Inflammatory macrophage treated with lipopolysaccharide for 1 hour (primary cell): Measurements from ENCODE around the gene TMEM30A.

Source experiments
- DNase-seq, 2 donors: peaks; one replicate each; pipeline ENCODE4 v3.0.0-alpha.2; 2020 to 2022

TMEM30A gene

GRCh38 chr6:75261299-75261698, 23.3 kb downstream of the TMEM30A start:
- DNase-seq = no peak

- no peak for DNase-seq
These were observed 27.1 kb downstream of the TMEM30A start for GRCh38 chr6:75257343-75258087.

- DNase-seq = no peak
These were observed 34.0 kb downstream of the TMEM30A start for GRCh38 chr6:75250552-75250951.

GRCh38 chr6:75249837-75250236, 34.8 kb downstream of the TMEM30A start:
- DNase-seq = no peak

DNA sequence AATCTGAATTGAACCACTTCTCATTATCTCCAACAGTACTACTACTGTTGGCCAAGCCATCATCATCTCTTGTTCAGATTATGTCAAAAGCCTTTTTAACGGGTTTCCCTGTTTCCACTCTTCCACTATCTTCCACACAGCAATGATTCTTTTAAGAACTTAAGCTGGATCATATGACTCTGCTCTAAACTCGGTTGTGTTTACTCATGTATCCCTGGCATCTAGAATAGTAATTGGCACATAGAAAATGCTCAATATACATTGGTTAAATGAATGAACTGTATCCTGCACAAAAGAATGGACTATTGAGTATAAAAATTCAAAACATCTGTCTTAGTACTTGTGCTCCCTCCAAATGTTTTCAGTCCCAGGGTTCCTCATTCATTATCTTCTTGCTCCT, 38.2 kb downstream of the TMEM30A start:
- no peak for DNase-seq

GRCh38 chr6:75244063-75244584, 40.5 kb downstream of the TMEM30A start:
- DNase-seq = no peak

GRCh38 chr6:75243333-75244062, 41.1 kb downstream of the TMEM30A start, which contains the start of gene COX7A2:
COX7A2 (minus strand) TSS chr6:75243801; CDS start chr6:75243734, 67 bp downstream.
- DNase-seq = peak; percentile 96 to 97

DNA sequence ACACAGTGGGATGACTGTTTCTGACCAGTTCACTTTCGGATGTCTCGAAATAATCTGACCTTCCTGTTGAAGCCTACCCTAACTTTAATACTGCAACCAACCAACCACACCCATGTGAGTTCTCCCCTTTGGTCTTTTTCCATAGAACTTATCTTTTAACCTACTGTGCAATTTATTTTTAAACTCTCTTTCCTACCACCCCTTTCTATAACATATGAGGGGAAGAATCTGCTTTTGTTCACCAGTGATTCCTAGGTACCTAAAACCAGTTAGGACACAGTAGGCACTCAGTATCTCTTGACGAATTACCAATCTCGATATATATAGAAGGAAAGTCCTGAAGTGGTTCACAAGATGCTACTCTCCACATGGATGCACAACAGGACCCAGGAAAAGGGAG, 48.0 kb downstream of the TMEM30A start:
- no peak for DNase-seq

DNA sequence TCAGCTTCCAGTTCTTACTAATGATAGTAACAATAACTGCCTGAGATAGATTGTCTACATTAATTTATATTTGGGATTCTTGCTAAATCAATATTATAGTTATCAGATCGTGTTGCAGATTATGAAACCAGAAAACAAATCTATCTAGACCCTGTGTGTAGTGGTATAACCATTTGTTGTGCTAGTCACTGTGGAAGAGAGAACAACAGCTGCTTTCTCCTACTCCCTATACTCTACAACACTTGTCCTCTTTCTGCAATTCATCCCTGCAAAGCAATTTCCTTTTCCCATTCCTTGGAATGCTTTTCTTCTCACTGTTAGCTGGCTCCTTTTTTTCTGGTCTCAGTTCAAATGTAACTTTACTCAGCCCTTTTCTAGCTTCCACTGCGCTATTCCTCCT, 49.3 kb downstream of the TMEM30A start:
- no peak for DNase-seq

DNA sequence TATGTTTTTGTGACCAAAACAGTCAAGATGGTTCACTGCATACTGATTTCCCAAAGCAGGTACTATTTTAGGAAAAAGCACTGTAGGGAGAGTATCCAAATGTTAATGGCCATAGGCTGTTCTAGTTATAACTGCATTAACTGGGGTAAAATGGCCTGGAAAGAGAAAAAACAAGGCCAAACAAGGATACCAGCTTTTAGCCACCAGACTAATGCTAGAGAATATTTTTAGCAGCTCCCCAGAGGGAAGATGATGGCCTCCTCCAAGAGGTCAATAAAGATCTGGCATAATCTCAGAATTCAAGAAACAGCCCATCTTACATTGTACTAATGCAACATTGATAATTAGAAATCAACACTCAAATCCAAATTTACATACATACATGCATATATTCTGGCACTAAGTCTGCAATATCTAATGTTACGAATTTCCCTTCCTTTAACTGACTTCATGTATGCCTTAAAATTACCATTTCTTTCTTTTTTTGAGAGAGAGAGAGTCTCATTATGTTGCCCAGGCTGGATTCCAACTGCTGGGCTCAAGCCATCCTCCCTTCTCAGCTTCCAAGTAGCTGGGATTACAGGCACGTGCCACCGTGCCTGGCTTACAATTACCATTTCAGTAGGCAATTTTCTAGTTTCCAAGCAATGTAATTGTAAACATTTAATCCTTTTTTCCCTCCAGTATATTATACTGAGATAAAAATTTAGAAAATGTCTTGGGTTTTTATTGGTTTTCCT, 50.3 kb downstream of the TMEM30A start:
- no peak for DNase-seq

DNA sequence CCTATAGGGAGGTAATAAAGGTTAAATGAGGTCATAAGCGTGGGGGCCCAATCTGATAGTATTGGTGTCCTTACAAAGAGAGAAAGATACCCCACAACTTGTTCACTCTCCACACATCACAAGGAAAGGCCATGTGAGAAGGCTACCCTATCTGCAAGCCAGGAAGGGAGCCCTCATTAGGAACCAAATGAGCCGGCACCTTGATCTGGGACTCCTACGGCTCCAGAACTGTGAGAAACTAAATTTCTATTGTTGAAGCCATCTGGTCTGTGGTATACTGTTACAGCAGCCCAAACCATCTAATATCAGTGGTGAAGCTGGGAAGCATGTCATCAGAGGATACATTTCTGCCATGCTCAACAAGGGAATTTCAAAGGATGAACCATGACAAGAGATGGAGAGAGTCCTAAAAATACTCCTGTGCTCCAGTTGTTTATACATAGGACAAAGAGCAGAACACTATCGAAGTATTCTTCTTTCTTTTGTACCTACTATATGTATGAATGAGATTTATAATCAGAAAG, 51.4 kb downstream of the TMEM30A start:
- no peak for DNase-seq

GRCh38 chr6:75230484-75231325, 53.9 kb downstream of the TMEM30A start:
- DNase-seq = peak; percentile 21 to 69

DNA sequence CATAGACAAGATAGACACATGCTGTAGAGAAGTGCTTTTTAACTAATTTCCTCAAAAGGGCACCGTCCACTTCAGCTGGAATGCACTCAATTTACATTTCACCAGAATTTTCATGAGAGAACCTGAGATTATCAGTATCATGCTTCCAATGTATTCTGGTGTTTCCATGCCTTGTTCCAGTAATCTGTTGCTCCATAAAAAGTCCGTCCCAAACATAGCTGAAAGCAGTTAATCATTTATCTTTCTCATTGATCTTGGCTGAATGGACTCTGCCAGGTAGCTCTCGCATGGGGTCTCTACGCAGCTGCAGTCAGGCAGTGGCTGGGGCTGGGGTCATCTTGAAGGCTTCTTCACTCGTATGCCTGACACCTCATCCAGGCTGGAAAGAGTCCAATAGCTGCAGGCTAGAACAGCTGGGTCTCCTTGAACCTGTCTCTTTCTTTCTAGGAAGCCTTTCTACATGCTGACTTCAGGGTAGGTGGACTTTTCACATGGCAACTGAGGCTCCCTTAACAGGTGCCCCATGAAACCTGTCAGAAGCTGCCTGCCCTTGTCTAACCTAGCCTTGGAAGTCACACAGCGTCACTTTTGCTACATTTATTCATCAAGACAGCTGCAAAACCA, 60.2 kb downstream of the TMEM30A start:
- no peak for DNase-seq

DNA sequence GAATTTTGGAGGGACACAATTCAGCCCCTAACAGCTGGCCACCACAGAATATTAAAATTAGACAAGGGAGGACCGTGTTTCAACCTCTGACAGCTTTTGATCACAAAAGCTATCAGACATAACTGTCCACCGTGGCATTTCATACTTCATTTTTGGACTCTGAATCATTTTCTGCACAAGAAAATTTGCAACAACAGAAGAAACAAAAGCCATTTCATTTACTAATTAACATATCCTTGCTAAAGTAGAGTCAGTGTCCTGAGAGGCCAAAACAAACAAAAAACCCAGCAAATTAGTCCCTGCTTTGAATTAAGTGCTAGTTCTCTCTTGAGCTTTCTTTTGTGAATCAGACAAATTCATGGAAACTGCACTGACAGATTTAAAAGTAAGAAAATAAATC, 61.2 kb downstream of the TMEM30A start:
- no peak for DNase-seq

- DNase-seq = no peak
These were observed 62.3 kb downstream of the TMEM30A start for GRCh38 chr6:75222261-75222660.

DNA sequence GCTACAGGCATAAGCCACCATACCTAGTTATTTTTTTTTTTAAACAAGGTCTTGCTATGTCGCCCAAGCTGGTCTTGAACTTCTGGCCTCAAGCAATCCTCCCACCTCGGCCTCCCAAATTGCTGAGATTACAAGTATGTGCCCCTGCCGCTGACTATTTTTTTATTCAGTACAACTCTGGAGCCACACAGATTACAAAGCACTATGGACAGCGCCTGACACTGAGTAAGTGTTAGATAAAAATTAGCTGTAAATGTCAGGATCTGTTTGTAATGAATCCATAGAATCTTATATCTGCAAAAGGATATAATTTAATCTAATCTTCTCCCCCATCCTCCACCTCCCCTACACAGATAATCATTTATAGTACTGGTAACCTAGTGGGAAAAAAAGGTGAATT, 63.5 kb downstream of the TMEM30A start:
- DNase-seq = no peak

- DNase-seq = no peak
These were observed 64.2 kb downstream of the TMEM30A start for GRCh38 chr6:75220357-75220756.

DNA sequence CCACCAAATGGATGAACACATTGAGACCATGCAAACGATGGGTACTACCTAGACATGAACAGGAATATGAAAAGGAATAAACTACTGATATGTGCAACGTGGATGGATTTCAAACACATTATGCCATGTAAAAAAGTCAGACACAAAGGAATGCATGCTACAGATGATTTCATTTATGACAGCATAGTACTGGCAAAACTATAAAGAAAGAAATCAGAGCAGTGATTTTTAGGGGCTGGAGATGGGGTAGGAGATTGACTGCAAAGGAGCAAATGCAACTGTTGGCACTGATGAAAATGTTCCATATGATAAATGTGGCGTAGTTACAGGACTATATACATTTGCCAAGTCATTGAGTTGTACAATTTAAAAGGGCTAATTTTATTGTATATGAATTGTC, 65.3 kb downstream of the TMEM30A start:
- no peak for DNase-seq

GRCh38 chr6:75217193-75217592, 67.4 kb downstream of the TMEM30A start:
- DNase-seq = peak; percentile 67 to 81

DNA sequence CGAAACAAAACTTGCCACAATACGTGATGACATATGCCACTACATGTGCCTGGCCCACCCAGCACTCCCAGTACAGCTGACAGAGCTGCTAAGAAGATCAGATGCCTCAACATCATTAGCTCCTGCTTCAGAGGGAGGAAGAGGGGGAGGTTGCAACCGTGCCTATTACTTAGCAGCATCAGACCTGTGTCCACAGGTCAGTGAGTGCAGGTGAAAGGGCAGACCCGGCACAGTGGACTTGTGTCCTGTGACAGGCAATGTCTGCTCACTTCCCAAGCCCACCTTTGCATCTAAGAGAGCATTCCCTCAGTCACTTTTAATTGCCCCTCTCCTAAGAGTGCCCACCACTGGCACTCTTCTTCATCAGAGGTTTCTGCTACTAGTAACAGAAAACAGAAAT, 69.3 kb downstream of the TMEM30A start:
- DNase-seq = no peak

DNA sequence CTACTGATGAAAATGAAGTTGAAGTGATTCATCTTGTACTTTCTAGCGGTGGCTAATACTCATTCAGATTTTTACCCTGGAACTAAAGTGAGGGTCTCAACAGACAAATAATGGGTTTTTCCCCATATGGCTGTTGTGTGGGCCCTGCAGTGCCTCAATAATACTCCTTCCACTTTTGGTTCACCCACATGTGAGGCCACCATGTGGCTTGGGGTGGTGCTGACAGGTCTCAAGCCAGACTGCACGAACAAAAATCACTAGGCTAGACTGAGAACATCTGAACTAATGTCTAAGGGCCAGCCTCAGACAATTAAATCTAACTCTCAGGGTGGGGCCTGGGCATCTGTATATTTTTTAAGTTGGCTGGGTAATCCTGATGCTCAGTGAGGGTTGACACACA, 70.9 kb downstream of the TMEM30A start:
- no peak for DNase-seq

DNA sequence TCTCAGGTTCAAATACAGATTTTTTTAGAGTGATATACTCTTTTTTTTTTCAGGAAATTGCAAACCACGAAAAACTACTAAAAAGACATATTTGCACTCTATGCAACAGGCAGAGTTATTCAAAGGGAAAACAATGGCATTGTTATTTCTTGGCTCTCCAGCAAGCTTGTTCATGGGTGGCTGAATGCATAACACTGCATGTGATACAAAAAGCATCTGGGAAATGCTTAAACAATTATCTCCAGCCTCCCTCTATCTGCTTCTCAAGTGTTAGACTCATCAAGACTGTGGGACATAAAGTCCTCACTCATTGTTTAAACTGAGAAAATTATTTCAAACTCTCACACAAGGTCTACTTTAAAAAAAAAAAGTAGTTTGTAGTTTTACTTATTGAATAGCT, 71.5 kb downstream of the TMEM30A start:
- DNase-seq = no peak
